Right renal pelvis (tissue), 4 donors: ENCODE measurements around the gene HDGFL2. TPM values are rescaled to one million over a fixed set of nuclear protein-coding genes. Genes with fewer than 3 reads are reported as not detected.

Experiments
- DNase-seq, 4 donors: peaks; one replicate each; pipeline ENCODE4 v3.0.0-alpha.2; 2013; ENCODE audit warnings: low read depth in 4 of 4, low spot score in 3 of 4, missing footprints in 1 of 4
- polyA plus RNA-seq, 4 donors: library from polyadenylated mRNA; unstranded; fragments of 120-200 nt; gene quantifications; one replicate each; pipeline ENCODE4 v1.2.1, GENCODE V29; 2013; ENCODE audit not compliant: insufficient read length in 4 of 4

HDGFL2 gene
- polyA plus RNA-seq, 4 donors: 65.1 to 87.4 (median 71.1) TPM

GRCh38 chr19:4444765-4445741 lies 27.0 kb upstream of the HDGFL2 start:
- no peak for DNase-seq

GRCh38 chr19:4445963-4446703 lies 26.0 kb upstream of the HDGFL2 start:
- no peak for DNase-seq

GRCh38 chr19:4446704-4447200 lies 25.3 kb upstream of the HDGFL2 start:
- DNase-seq: no peak

GRCh38 chr19:4447327-4448146 lies 24.6 kb upstream of the HDGFL2 start:
- no peak for DNase-seq

GRCh38 chr19:4448147-4448985 lies 23.7 kb upstream of the HDGFL2 start:
- no peak for DNase-seq

GRCh38 chr19:4449022-4449638 lies 23.0 kb upstream of the HDGFL2 start:
- DNase-seq: no peak

GRCh38 chr19:4449639-4450028 lies 22.5 kb upstream of the HDGFL2 start:
- no peak for DNase-seq

GRCh38 chr19:4452230-4452990 lies 19.7 kb upstream of the HDGFL2 start:
- DNase-seq: no peak

- DNase-seq: no peak
These were observed 18.6 kb upstream of the HDGFL2 start for GRCh38 chr19:4453232-4454179.

GRCh38 chr19:4454747-4455718 lies 17.1 kb upstream of the HDGFL2 start:
- DNase-seq: no peak

GRCh38 chr19:4455719-4456475 lies 16.2 kb upstream of the HDGFL2 start:
- DNase-seq: peak in 2 of 4 donors; percentile 60 to 65

GRCh38 chr19:4456476-4456842 lies 15.6 kb upstream of the HDGFL2 start:
- no peak for DNase-seq

- DNase-seq: peak in 2 of 4 donors; percentile 35 to 59
These were observed 15.0 kb upstream of the HDGFL2 start for GRCh38 chr19:4456843-4457653.

GRCh38 chr19:4457654-4458395 lies 14.3 kb upstream of the HDGFL2 start, which contains the start of gene UBXN6:
UBXN6 (minus strand) TSS chr19:4457794; CDS start chr19:4457697, 97 bp downstream.
- DNase-seq: peak; percentile 91 to 95 (median 93)
